SK-N-SH (cell line): ENCODE measurements around the gene MTCL1. TPM values are rescaled to one million over a fixed set of nuclear protein-coding genes. Genes with fewer than 3 reads are reported as not detected.
A peak's percentile ranks its signal among the peaks of the same experiment; 100 is the strongest.

ENCODE experiments used
- CTCF ChIA-PET: fragments of 300-600, 350-600 bp; formaldehyde crosslinking; extraction: SDS; loops from one replicate; lab custom pipeline; 2021; lab: Yijun Ruan, JAX
- POLR2A ChIA-PET: fragments of 350-600 bp; sonication (Branson Sonifier 250); formaldehyde crosslinking; extraction: SDS; loops from one replicate; lab custom pipeline; 2020; ENCODE audit warnings: antibody characterized with exemption, inconsistent platforms; lab: Yijun Ruan, JAX
- DNase-seq: peaks from one replicate; pipeline ENCODE4 v3.0.0; 2012
- H2AFZ ChIP-seq: fragments of 200-600 bp; sonication (generic); 2 replicates; pipeline ENCODE4 v1.8.1; 2016; ENCODE audit warnings: antibody characterized with exemption, mild to moderate bottlenecking, low read depth
- H3F3A ChIP-seq: fragments of 200-600 bp; sonication (generic); replicated peaks from 2 replicates; pipeline ENCODE3; 2016; ENCODE audit warnings: antibody characterized with exemption, mild to moderate bottlenecking; ENCODE audit not compliant: insufficient read depth
- H3K27ac ChIP-seq, 2 experiments: fragments of 200-500 bp in 1 of 2; fragments of 200-600 bp in 1 of 2; sonication (Bioruptor generic) in 1 of 2; sonication (generic), shearing (Covaris generic) in 1 of 2; 2 replicates each; pipeline versions ENCODE4 v1.5.1 to v1.6.1; 2014 to 2016; ENCODE audit warnings: low read depth in 2 of 2, inconsistent platforms in 1 of 2, low read length in 1 of 2, mild to moderate bottlenecking in 1 of 2, mixed read lengths in 1 of 2
- H3K27me3 ChIP-seq: fragments of 200-600 bp; sonication (generic), shearing (Covaris generic); 2 replicates; pipeline ENCODE4 v1.6.1; 2016; ENCODE audit warnings: mixed run types; ENCODE audit not compliant: insufficient read depth
- H3K36me3 ChIP-seq, 2 experiments: fragments of 200-500 bp in 1 of 2; fragments of 200-600 bp in 1 of 2; sonication (Bioruptor generic) in 1 of 2; sonication (generic) in 1 of 2; replicated peaks in 1 of 2; 2 replicates each; pipeline versions ENCODE3 to v1.5.1; 2014 to 2016; ENCODE audit warnings: low read length in 1 of 2, mild to moderate bottlenecking in 1 of 2; ENCODE audit not compliant: insufficient read depth in 2 of 2, control insufficient read depth in 1 of 2
- H3K4me1 ChIP-seq, 2 experiments: fragments of 200-500 bp in 1 of 2; fragments of 200-600 bp in 1 of 2; sonication (Bioruptor generic) in 1 of 2; sonication (generic), shearing (Covaris generic) in 1 of 2; 2 replicates each; pipeline versions ENCODE4 v1.5.1 to v1.6.1; 2014 to 2016; ENCODE audit warnings: low read depth in 1 of 2, low read length in 1 of 2, mixed run types in 1 of 2; ENCODE audit not compliant: insufficient read depth in 2 of 2, control insufficient read depth in 1 of 2
- H3K4me2 ChIP-seq: fragments of 200-600 bp; sonication (generic), shearing (Covaris generic); 2 replicates; pipeline ENCODE4 v1.6.1; 2017; ENCODE audit warnings: mixed run types
- H3K4me3 ChIP-seq, 2 experiments: fragments of 200-500 bp in 1 of 2; fragments of 200-600 bp in 1 of 2; sonication (Bioruptor generic) in 1 of 2; sonication (generic), shearing (Covaris generic) in 1 of 2; 2 replicates each; pipeline versions ENCODE4 v1.5.1 to v1.8.1; 2014 to 2016; ENCODE audit warnings: low read depth in 2 of 2, inconsistent platforms in 1 of 2, low read length in 1 of 2, mild to moderate bottlenecking in 1 of 2, mixed read lengths in 1 of 2, moderate library complexity in 1 of 2
- H3K79me2 ChIP-seq: fragments of 200-600 bp; sonication (generic); 2 replicates; pipeline ENCODE4 v1.8.1; 2017; ENCODE audit warnings: mild to moderate bottlenecking; ENCODE audit not compliant: insufficient read depth
- H3K9ac ChIP-seq: fragments of 200-600 bp; sonication (generic); 2 replicates; pipeline ENCODE4 v1.6.1; 2017; ENCODE audit warnings: mixed run types
- H3K9me2 ChIP-seq: fragments of 200-600 bp; sonication (generic); 2 replicates; pipeline ENCODE4 v1.6.1; 2017; ENCODE audit warnings: mixed run types
- H3K9me3 ChIP-seq: fragments of 200-600 bp; sonication (generic); 2 replicates; pipeline ENCODE4 v1.6.1; 2017; ENCODE audit warnings: mixed run types, mild to moderate bottlenecking, moderate library complexity
- H4K20me1 ChIP-seq: fragments of 200-600 bp; sonication (generic); 2 replicates; pipeline ENCODE4 v1.6.1; 2017; ENCODE audit warnings: mild to moderate bottlenecking, mixed run types; ENCODE audit not compliant: insufficient read depth
- ELF1 ChIP-seq: IDR thresholded peaks from 2 replicates; pipeline ENCODE4 v1.4.0; 2012
- EP300 ChIP-seq, 2 experiments: IDR thresholded peaks; 2 replicates each; pipeline versions ENCODE4 v1.4.0 to v1.6.1; 2012; ENCODE audit warnings: borderline replicate concordance in 1 of 2, low read depth in 1 of 2, low read length in 1 of 2
- FOSL2 ChIP-seq: IDR thresholded peaks from 2 replicates; pipeline ENCODE4 v1.4.0; 2012; ENCODE audit warnings: low read depth, mild to moderate bottlenecking, moderate library complexity, borderline replicate concordance
- IRF3 ChIP-seq: fragments of 150-350 bp; IDR thresholded peaks from 2 replicates; pipeline ENCODE4 v1.6.1; 2016; ENCODE audit warnings: mild to moderate bottlenecking, low read depth, low read length
- MEF2A ChIP-seq: IDR thresholded peaks from 2 replicates; pipeline ENCODE4 v1.4.0; 2012; ENCODE audit warnings: low read depth, borderline replicate concordance
- MXI1 ChIP-seq: IDR thresholded peaks from 2 replicates; pipeline ENCODE4 v1.6.1; 2012; ENCODE audit warnings: mild to moderate bottlenecking, low read depth, low read length, improper control_type of control experiment
- NFIC ChIP-seq: IDR thresholded peaks from 2 replicates; pipeline ENCODE4 v1.4.0; 2012; ENCODE audit warnings: borderline replicate concordance
- PBX3 ChIP-seq: IDR thresholded peaks from 2 replicates; pipeline ENCODE4; 2012
- REST ChIP-seq: IDR thresholded peaks from 2 replicates; pipeline ENCODE4 v1.6.1; 2012; ENCODE audit warnings: mild to moderate bottlenecking, low read depth, low read length, moderate library complexity
- SMC3 ChIP-seq: IDR thresholded peaks from 2 replicates; pipeline ENCODE4 v1.6.1; 2012; ENCODE audit warnings: low read depth, low read length, improper control_type of control experiment
- TCF12 ChIP-seq: IDR thresholded peaks from 2 replicates; pipeline ENCODE4 v1.4.0; 2012
- WGBS: methylation state at CpG from one replicate; pipeline ENCODE4 v1.1.6; 2017; ENCODE audit warnings: low lambda C conversion rate; 5-methylcytosine and 5-hydroxymethylcytosine counted together
- polyA plus RNA-seq, 3 experiments: library from polyadenylated mRNA; depleted of rRNA; stranded (reverse); fragments of >200 nt; gene quantifications; 2 replicates each; pipeline ENCODE4 v1.2.3, GENCODE V29; 2012
- TF ChIP-seq, protein P1 (sequence below): IDR thresholded peaks from 2 replicates; pipeline ENCODE4 v1.4.0; 2012; ENCODE audit warnings: low read depth, borderline replicate concordance
- TF ChIP-seq, protein P2 (sequence below): IDR thresholded peaks from 2 replicates; pipeline ENCODE4 v1.4.0; 2012; ENCODE audit warnings: low read depth, borderline replicate concordance

Gene MTCL1
- polyA plus RNA-seq, 1 of the 3 experiments (the other 2 are of a cell fraction) = 33.5 TPM

- Histone ChIP-seq H3K9me3 (no peaks in the 10 kb centered on the region), H2AFZ (no peak overlapping the region), H3K4me2 (peak overlapping the region; percentile 30; the same call in 1 of the 2 replicates), H3K4me3 (no peak overlapping the region), H3K79me2 (no peaks in the 10 kb centered on the region), H3K27ac (0 out of 4 replicates have a peak overlapping the region, but pooled peaks of 1 of the 2 experiments have one; percentile 4), H3K27me3 (no peaks in the 10 kb centered on the region), H4K20me1 (no peaks in the 10 kb centered on the region), H3K36me3 (peaks cover 34 to 54% of the 10 kb centered on the region in 2 experiments), H3K9ac (no peak overlapping the region), H3K9me2 (no peaks in the 10 kb centered on the region), H3K4me1 (peaks cover 0 to 14% of the 10 kb centered on the region in 2 experiments; a peak in 3 of 4 replicates), H3F3A (peaks cover 6% of the 10 kb centered on the region)
- no peak for DNase-seq
- ChIA-PET POLR2A (no interaction called here), CTCF (no interaction called here)
- TF ChIP-seq MXI1 = no peak
- no peak for TF ChIP-seq FOSL2
These were observed 108.3 kb downstream of the MTCL1 start for GRCh38 chr18:8813611-8814010.

DNA sequence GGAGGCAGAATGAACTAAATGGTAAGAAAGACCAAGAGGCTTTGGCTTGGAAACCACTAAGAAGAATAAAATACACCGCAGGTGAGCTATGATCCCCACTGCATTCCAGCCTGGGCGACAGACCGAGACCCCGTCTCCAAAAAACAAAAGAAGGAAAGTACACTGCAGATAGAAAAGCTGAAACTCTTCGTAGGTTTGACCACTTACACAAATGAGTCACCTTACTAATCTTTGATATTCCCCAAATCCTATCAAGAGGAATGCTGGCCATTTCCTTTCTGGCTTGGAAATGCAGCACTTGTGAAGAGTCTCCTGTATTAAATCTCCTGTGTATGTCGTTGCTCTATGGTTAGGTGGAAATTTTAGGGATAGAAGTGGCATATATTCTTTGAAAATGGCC, 108.8 kb downstream of the MTCL1 start:
- 78% methylated on average over 6 of the region's 6 CpGs for WGBS
- TF ChIP-seq SMC3 = no peak
- no peak for TF ChIP-seq NFIC
- peak; percentile 11; the same call in 1 of the 2 replicates for TF ChIP-seq TCF12
- TF ChIP-seq EP300 (IDR thresholded peaks at IDR 0.05; ENCODE audit: borderline replicate concordance in 1 of 2, low read depth in 1 of 2, low read length in 1 of 2) = peak in 1 of 2 experiments; percentile 20; a peak in 1 of 4 replicates
- H3K9ac ChIP-seq = no peak overlapping the region
- no peaks in the 10 kb centered on the region for H3K79me2 ChIP-seq
- no peak overlapping the region for H3K4me3 ChIP-seq
- peaks cover 38 to 55% of the 10 kb centered on the region in 2 experiments for H3K36me3 ChIP-seq
- H3K4me1 ChIP-seq = peaks cover 0 to 14% of the 10 kb centered on the region in 2 experiments; a peak in 3 of 4 replicates
- H3K9me2 ChIP-seq = no peaks in the 10 kb centered on the region
- H3F3A ChIP-seq = peaks cover 6% of the 10 kb centered on the region
- CTCF ChIA-PET = no interaction called here
- no peak overlapping the region for H2AFZ ChIP-seq
- no peaks in the 10 kb centered on the region for H3K27me3 ChIP-seq
- no peak overlapping the region for H3K27ac ChIP-seq
- DNase-seq = no peak
- H3K4me2 ChIP-seq = peak overlapping the region; percentile 30; the same call in 1 of the 2 replicates
- H4K20me1 ChIP-seq = no peaks in the 10 kb centered on the region
- H3K9me3 ChIP-seq = no peaks in the 10 kb centered on the region
- POLR2A ChIA-PET = no interaction called here

GRCh38 chr18:8816220-8816619, 110.9 kb downstream of the MTCL1 start:
- Histone ChIP-seq H3K27ac (no peak overlapping the region), H4K20me1 (no peaks in the 10 kb centered on the region), H3K9ac (no peak overlapping the region), H3K79me2 (no peaks in the 10 kb centered on the region), H3K9me3 (no peaks in the 10 kb centered on the region), H3K27me3 (no peaks in the 10 kb centered on the region), H3K9me2 (no peaks in the 10 kb centered on the region), H3K4me3 (no peak overlapping the region), H2AFZ (no peak overlapping the region), H3K4me2 (no peak overlapping the region), H3K4me1 (peaks cover 0 to 14% of the 10 kb centered on the region in 2 experiments; a peak in 3 of 4 replicates), H3K36me3 (peaks cover 43 to 52% of the 10 kb centered on the region in 2 experiments), H3F3A (peaks cover 6% of the 10 kb centered on the region)
- ChIA-PET POLR2A (no interaction called here), CTCF (interaction anchor here (1.7 kb wide), 1 partner anchor 9 kb away, joined by 4 read pairs; no protein-coding TSS in a partner anchor)
- 98% methylated on average over 3 of the region's 3 CpGs for WGBS
- DNase-seq = no peak
- TF ChIP-seq MEF2A = no peak
- no peak for TF ChIP-seq REST
- TF ChIP-seq ELF1 = no peak
- TF ChIP-seq PBX3 = no peak
- no peak for TF ChIP-seq IRF3
- TF ChIP-seq, protein P1, sequence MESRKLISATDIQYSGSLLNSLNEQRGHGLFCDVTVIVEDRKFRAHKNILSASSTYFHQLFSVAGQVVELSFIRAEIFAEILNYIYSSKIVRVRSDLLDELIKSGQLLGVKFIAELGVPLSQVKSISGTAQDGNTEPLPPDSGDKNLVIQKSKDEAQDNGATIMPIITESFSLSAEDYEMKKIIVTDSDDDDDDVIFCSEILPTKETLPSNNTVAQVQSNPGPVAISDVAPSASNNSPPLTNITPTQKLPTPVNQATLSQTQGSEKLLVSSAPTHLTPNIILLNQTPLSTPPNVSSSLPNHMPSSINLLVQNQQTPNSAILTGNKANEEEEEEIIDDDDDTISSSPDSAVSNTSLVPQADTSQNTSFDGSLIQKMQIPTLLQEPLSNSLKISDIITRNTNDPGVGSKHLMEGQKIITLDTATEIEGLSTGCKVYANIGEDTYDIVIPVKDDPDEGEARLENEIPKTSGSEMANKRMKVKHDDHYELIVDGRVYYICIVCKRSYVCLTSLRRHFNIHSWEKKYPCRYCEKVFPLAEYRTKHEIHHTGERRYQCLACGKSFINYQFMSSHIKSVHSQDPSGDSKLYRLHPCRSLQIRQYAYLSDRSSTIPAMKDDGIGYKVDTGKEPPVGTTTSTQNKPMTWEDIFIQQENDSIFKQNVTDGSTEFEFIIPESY = no peak
- TF ChIP-seq, protein P2, sequence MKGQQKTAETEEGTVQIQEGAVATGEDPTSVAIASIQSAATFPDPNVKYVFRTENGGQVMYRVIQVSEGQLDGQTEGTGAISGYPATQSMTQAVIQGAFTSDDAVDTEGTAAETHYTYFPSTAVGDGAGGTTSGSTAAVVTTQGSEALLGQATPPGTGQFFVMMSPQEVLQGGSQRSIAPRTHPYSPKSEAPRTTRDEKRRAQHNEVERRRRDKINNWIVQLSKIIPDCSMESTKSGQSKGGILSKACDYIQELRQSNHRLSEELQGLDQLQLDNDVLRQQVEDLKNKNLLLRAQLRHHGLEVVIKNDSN = no peak
